ENCODE measurements around the gene HDAC3. TPM values are rescaled to one million over a fixed set of nuclear protein-coding genes. Genes with fewer than 3 reads are reported as not detected.

The HDAC3 gene
- total RNA-seq, 1 donor: 47.8 TPM

DNA sequence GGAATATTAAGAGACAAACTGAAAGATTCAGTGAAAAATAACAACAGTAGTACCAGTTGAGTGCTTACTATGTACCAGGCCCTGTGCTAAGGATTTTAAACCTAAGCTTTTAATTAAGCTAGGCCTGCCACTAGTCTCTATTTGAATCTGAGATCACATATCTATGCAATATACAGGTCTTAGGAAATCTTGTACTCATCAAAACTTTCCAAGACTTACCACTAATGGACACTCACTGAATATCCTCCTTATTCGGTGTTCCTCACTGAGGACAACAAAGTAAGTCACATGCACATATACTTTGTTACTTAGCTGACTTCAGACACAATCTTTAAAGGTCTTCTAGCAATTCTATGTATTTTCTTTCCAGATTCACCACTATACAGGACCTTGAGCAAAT is 50.4 kb downstream of the HDAC3 start:
- peaks cover 37% of the 10 kb centered on the region for H3K36me3 ChIP-seq (ENCODE audit: insufficient read depth, low read length)

DNA sequence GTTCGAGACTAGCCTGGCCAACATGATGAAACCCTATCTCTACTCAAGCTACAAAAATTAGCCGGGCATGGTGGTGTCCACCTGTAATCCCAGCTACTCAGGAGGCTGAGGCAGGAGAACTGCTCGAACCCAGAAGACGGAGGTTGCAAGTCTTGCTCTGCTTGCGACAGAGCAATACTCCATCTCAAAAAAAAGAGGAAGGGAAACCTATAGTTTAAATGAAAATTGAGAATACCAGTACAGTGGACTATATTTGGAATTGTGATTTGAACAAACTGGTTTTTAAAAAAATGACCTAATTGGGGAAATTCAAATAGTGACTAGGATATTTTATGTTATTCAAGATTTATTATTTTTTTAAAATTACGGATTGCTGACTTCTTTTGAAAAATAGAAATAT is 51.1 kb downstream of the HDAC3 start:
- Histone ChIP-seq H3K27me3 (ENCODE audit: insufficient read depth, low read length) (no peaks in the 10 kb centered on the region), H3K4me1 (ENCODE audit: insufficient read depth, low read length) (no peaks in the 10 kb centered on the region), H3K4me2 (ENCODE audit: insufficient read depth, low read length) (no peak overlapping the region), H4K20me1 (ENCODE audit: insufficient read depth, low read length) (peaks cover 4% of the 10 kb centered on the region), H3K79me2 (ENCODE audit: insufficient read depth, low read length) (peaks cover 37% of the 10 kb centered on the region), H3K27ac (ENCODE audit: low read depth, low read length) (no peak overlapping the region), H3K4me3 (ENCODE audit: insufficient read depth, low read length) (no peak overlapping the region), H3K9me3 (ENCODE audit: low read depth, low read length) (no peaks in the 10 kb centered on the region), H3K36me3 (ENCODE audit: insufficient read depth, low read length) (peaks cover 43% of the 10 kb centered on the region), H2AFZ (ENCODE audit: low read length) (no peak overlapping the region)
- no peak for DNase-seq (ENCODE audit: insufficient read length, low spot score, missing footprints)
- TF ChIP-seq, protein P1, sequence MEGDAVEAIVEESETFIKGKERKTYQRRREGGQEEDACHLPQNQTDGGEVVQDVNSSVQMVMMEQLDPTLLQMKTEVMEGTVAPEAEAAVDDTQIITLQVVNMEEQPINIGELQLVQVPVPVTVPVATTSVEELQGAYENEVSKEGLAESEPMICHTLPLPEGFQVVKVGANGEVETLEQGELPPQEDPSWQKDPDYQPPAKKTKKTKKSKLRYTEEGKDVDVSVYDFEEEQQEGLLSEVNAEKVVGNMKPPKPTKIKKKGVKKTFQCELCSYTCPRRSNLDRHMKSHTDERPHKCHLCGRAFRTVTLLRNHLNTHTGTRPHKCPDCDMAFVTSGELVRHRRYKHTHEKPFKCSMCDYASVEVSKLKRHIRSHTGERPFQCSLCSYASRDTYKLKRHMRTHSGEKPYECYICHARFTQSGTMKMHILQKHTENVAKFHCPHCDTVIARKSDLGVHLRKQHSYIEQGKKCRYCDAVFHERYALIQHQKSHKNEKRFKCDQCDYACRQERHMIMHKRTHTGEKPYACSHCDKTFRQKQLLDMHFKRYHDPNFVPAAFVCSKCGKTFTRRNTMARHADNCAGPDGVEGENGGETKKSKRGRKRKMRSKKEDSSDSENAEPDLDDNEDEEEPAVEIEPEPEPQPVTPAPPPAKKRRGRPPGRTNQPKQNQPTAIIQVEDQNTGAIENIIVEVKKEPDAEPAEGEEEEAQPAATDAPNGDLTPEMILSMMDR (IDR thresholded peaks at IDR 0.05; ENCODE audit: extremely low read depth, low read depth, low read length): no peak

More for the DNA sequence above, 50.4 kb downstream of the HDAC3 start:
- DNase-seq (ENCODE audit: insufficient read length, low spot score, missing footprints): no peak
- Histone ChIP-seq H2AFZ (ENCODE audit: low read length) (no peak overlapping the region), H3K4me3 (ENCODE audit: insufficient read depth, low read length) (no peak overlapping the region), H4K20me1 (ENCODE audit: insufficient read depth, low read length) (peaks cover 6% of the 10 kb centered on the region), H3K4me2 (ENCODE audit: insufficient read depth, low read length) (no peak overlapping the region), H3K9me3 (ENCODE audit: low read depth, low read length) (no peaks in the 10 kb centered on the region), H3K27ac (ENCODE audit: low read depth, low read length) (no peak overlapping the region), H3K4me1 (ENCODE audit: insufficient read depth, low read length) (no peaks in the 10 kb centered on the region), H3K27me3 (ENCODE audit: insufficient read depth, low read length) (no peaks in the 10 kb centered on the region), H3K79me2 (ENCODE audit: insufficient read depth, low read length) (peaks cover 43% of the 10 kb centered on the region)
- TF ChIP-seq, protein P1 (IDR thresholded peaks at IDR 0.05; ENCODE audit: extremely low read depth, low read depth, low read length): no peak

DNA sequence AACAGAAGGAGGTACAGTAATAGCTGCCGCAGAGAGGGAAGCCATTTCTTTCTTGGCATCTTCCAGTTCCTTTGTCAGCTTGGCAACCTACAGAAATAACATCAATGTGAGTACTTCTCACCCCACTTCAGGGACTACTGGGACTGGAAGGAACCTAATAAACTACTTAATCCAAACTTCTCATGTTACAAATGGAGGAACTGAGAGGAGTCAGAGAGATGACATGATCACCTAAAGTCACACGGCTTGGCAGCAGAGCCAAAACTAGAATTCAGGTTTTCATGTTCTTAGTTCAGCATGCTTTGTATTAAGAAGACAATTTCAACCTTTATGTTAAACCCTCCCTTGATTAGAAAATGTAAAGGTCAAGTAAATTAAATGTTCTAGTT is 62.5 kb downstream of the HDAC3 start:
- DNase-seq (ENCODE audit: insufficient read length, low spot score, missing footprints): no peak
- no peak overlapping the region for H3K4me2 ChIP-seq (ENCODE audit: insufficient read depth, low read length)
- no peak overlapping the region for H3K4me3 ChIP-seq (ENCODE audit: insufficient read depth, low read length)
- H3K27me3 ChIP-seq (ENCODE audit: insufficient read depth, low read length): no peaks in the 10 kb centered on the region
- H3K36me3 ChIP-seq (ENCODE audit: insufficient read depth, low read length): peaks cover 68% of the 10 kb centered on the region
- H3K9me3 ChIP-seq (ENCODE audit: low read depth, low read length): no peaks in the 10 kb centered on the region
- H2AFZ ChIP-seq (ENCODE audit: low read length): no peak overlapping the region
- H3K27ac ChIP-seq (ENCODE audit: low read depth, low read length): no peak overlapping the region
- no peaks in the 10 kb centered on the region for H4K20me1 ChIP-seq (ENCODE audit: insufficient read depth, low read length)
- TF ChIP-seq, protein P1 (IDR thresholded peaks at IDR 0.05; ENCODE audit: extremely low read depth, low read depth, low read length): no peak
- H3K79me2 ChIP-seq (ENCODE audit: insufficient read depth, low read length): no peaks in the 10 kb centered on the region
- no peaks in the 10 kb centered on the region for H3K4me1 ChIP-seq (ENCODE audit: insufficient read depth, low read length)

DNA sequence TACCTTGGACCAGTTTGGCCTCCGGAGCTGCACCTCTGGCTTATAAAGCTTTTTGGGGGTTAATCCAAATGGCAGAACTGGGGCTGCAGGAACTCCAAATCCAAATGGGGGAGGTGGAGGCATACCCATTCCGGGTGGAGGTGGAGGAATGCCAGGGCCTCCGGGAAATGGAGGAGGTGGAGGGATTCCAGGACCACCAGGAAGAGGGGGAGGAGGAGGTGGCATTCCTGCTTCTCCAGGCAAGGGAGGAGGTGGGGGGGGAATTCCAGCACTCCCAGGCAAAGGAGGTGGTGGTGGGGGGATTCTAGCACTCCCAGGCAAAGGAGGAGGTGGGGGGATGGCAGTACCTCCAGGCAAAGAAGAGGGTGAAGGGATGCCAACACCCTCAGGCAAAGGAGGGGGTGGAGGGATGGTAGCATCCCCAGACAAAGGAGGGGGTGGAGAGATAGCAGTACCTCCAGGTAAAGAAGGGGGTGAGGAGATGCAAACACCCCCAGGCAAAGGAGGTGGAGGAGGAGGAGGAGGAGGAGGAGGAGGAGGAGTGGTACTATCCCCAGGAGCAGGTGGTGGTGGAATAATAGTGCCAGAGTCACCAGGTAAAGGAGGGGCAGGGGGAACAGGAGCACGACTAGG is 63.0 kb downstream of the HDAC3 start:
- Histone ChIP-seq H3K79me2 (ENCODE audit: insufficient read depth, low read length) (no peaks in the 10 kb centered on the region), H3K27ac (ENCODE audit: low read depth, low read length) (no peak overlapping the region), H3K4me3 (ENCODE audit: insufficient read depth, low read length) (no peak overlapping the region), H3K27me3 (ENCODE audit: insufficient read depth, low read length) (no peaks in the 10 kb centered on the region), H4K20me1 (ENCODE audit: insufficient read depth, low read length) (no peaks in the 10 kb centered on the region), H3K36me3 (ENCODE audit: insufficient read depth, low read length) (peaks cover 63% of the 10 kb centered on the region), H3K9me3 (ENCODE audit: low read depth, low read length) (no peaks in the 10 kb centered on the region), H2AFZ (ENCODE audit: low read length) (no peak overlapping the region), H3K4me1 (ENCODE audit: insufficient read depth, low read length) (no peaks in the 10 kb centered on the region), H3K4me2 (ENCODE audit: insufficient read depth, low read length) (no peak overlapping the region)
- TF ChIP-seq, protein P1 (IDR thresholded peaks at IDR 0.05; ENCODE audit: extremely low read depth, low read depth, low read length): no peak
- DNase-seq (ENCODE audit: insufficient read length, low spot score, missing footprints): no peak

Small RNA genes lying within 50 kb of the gene (small RNA-seq; reads per million reads assigned to genes)
- not detected for gene RPS27AP10

Other genes with a start within 250 kb of the HDAC3 start
- gene PCDHGB4, start 249.2 kb downstream of the HDAC3 start, total RNA-seq: 14.1 and 15.9 TPM in 2 replicates
- 3.5 and 3.6 TPM in 2 replicates for gene PCDHGA8, start 244.2 kb downstream of the HDAC3 start, total RNA-seq
- gene PCDHGB5, start 238.9 kb downstream of the HDAC3 start, total RNA-seq: 21.5 and 24.2 TPM in 2 replicates
- gene PCDHGA9, start 234.1 kb downstream of the HDAC3 start, total RNA-seq: 6.2 and 6.5 TPM in 2 replicates
- gene PCDHGB6, start 228.8 kb downstream of the HDAC3 start, total RNA-seq: 6.2 and 8.0 TPM in 2 replicates
- 23.2 and 24.8 TPM in 2 replicates for gene PCDHGA10, start 223.9 kb downstream of the HDAC3 start, total RNA-seq
- gene PCDHGB7, start 219.2 kb downstream of the HDAC3 start, total RNA-seq: 18.5 and 19.2 TPM in 2 replicates
- gene PCDHGA11, start 215.8 kb downstream of the HDAC3 start, total RNA-seq: 12.3 and 16.5 TPM in 2 replicates
- 20.6 and 33.6 TPM in 2 replicates for gene PCDHGA12, start 206.3 kb downstream of the HDAC3 start, total RNA-seq
- gene PCDHGC3, start 160.9 kb downstream of the HDAC3 start, total RNA-seq: 59.4 and 91.3 TPM in 2 replicates
- gene PCDHGC4, start 151.8 kb downstream of the HDAC3 start, total RNA-seq: 2.9 and 3.8 TPM in 2 replicates
- 3.6 and 5.3 TPM in 2 replicates for gene PCDHGC5, start 147.8 kb downstream of the HDAC3 start, total RNA-seq
- 18.5 and 19.2 TPM in 2 replicates for gene DIAPH1, start 17.8 kb downstream of the HDAC3 start, total RNA-seq
- 4.4 and 5.1 TPM in 2 replicates for gene RELL2, start 148 bp upstream of the HDAC3 start, total RNA-seq
- gene FCHSD1, start 14.6 kb upstream of the HDAC3 start, total RNA-seq: 21.8 and 22.4 TPM in 2 replicates
- 2.1 and 2.2 TPM in 2 replicates for gene ARAP3, start 45.4 kb upstream of the HDAC3 start, total RNA-seq
- 0.29 and 1.4 TPM in 2 replicates for gene PCDH1, start 241.6 kb upstream of the HDAC3 start, total RNA-seq